Measurements from ENCODE around the gene ADAMTSL2. TPM values are rescaled to one million over a fixed set of nuclear protein-coding genes. Genes with fewer than 3 reads are reported as not detected.

ADAMTSL2 gene
- total and polyA plus RNA-seq, 2 of the 13 experiments (the other 11 are each of a cell fraction or from before 2014, with no cell fraction given), result 1.9 to 3.8 TPM

GRCh38 chr9:133506653-133507038 is 27.9 kb upstream of the ADAMTSL2 start (continued):
- TF ChIP-seq KIAA2018 (CRISPR knock-in tag; IDR thresholded peaks at IDR 0.05; ENCODE audit: borderline replicate concordance) (no peak), ZBTB40 (IDR thresholded peaks at IDR 0.05) (no peak), ZBTB40 (CRISPR knock-in tag; IDR thresholded peaks at IDR 0.05) (peak; percentile 85), PAWR (CRISPR knock-in tag; IDR thresholded peaks at IDR 0.05; ENCODE audit: borderline replicate concordance) (no peak), ZBTB10 (CRISPR knock-in tag; IDR thresholded peaks at IDR 0.05; ENCODE audit: borderline replicate concordance) (peak; percentile 76; the same call in 1 of the 2 replicates), MLLT10 (CRISPR knock-in tag; IDR thresholded peaks at IDR 0.05) (no peak), PPARG (CRISPR knock-in tag; conservative IDR thresholded peaks at IDR 0.05) (peak; percentile 66; the same call in 1 of the 2 replicates)
